Activated CD8-positive, alpha-beta memory T cell treated with anti-CD3 and anti-CD28 coated beads, Interleukin-2, amount 50 U/mL, for 1 hour (primary cell): ENCODE measurements around the gene GARNL3.

Experiments used
- DNase-seq: peaks from one replicate; pipeline ENCODE4 v3.0.0-alpha.2; 2020; ENCODE audit errors: extremely low read depth

The GARNL3 gene

GRCh38 chr9:127264462-127265219, at the start of gene GARNL3:
Gene GARNL3, plus strand, starts transcription at chr9:127264774. Its CDS starts 104 bp downstream, at chr9:127264878.
- DNase-seq = no peak

- DNase-seq = no peak
Measured at GRCh38 chr9:127215268-127216209, 49.0 kb upstream of the GARNL3 start.

GRCh38 chr9:127216210-127216887, 48.2 kb upstream of the GARNL3 start:
- no peak for DNase-seq

- DNase-seq = no peak
Measured at GRCh38 chr9:127216888-127217217, 47.7 kb upstream of the GARNL3 start.

GRCh38 chr9:127218818-127219217, 45.8 kb upstream of the GARNL3 start:
- DNase-seq = no peak

- DNase-seq = no peak
Measured at GRCh38 chr9:127219520-127219919, 45.1 kb upstream of the GARNL3 start.

- DNase-seq = no peak
Measured at GRCh38 chr9:127221695-127222094, 42.9 kb upstream of the GARNL3 start.

- DNase-seq = no peak
Measured at GRCh38 chr9:127222388-127223095, 42.0 kb upstream of the GARNL3 start.

- no peak for DNase-seq
Measured at GRCh38 chr9:127223266-127223665, 41.3 kb upstream of the GARNL3 start.

- no peak for DNase-seq
Measured at GRCh38 chr9:127223810-127224177, 40.8 kb upstream of the GARNL3 start.

GRCh38 chr9:127224178-127224882, 40.2 kb upstream of the GARNL3 start:
- peak; percentile 68 for DNase-seq

- DNase-seq = peak; percentile 78
Measured at GRCh38 chr9:127224883-127225739, 39.5 kb upstream of the GARNL3 start.

- DNase-seq = no peak
Measured at GRCh38 chr9:127225801-127226625, 38.6 kb upstream of the GARNL3 start.

- no peak for DNase-seq
Measured at GRCh38 chr9:127229691-127230417, 34.7 kb upstream of the GARNL3 start.

GRCh38 chr9:127231666-127232065, 32.9 kb upstream of the GARNL3 start:
- DNase-seq = no peak

GRCh38 chr9:127232833-127233549, 31.6 kb upstream of the GARNL3 start:
- DNase-seq = no peak

- DNase-seq = no peak
Measured at GRCh38 chr9:127233550-127233949, 31.0 kb upstream of the GARNL3 start.

GRCh38 chr9:127233989-127234388, 30.6 kb upstream of the GARNL3 start:
- no peak for DNase-seq
